OCI-LY1 (cell line): Measurements from ENCODE around the gene ASAP3.

Experiments
- EZH2 ChIP-seq: fragments of 200-600 bp; sonication (generic), shearing (Covaris generic); IDR thresholded peaks from 2 replicates; pipeline ENCODE4 v1.8.0; 2017; ENCODE audit warnings: borderline replicate concordance, mixed run types, mild to moderate bottlenecking, antibody characterized with exemption, low read length, moderate library complexity, mixed read lengths
- TF ChIP-seq, protein P1 (sequence below): fragments of 200-600 bp; sonication (generic), shearing (Covaris generic); IDR thresholded peaks from 2 replicates; pipeline ENCODE4 v1.5.1; 2017; ENCODE audit warnings: mild to moderate bottlenecking, antibody characterized with exemption, low read length, moderate library complexity, mixed read lengths

DNA sequence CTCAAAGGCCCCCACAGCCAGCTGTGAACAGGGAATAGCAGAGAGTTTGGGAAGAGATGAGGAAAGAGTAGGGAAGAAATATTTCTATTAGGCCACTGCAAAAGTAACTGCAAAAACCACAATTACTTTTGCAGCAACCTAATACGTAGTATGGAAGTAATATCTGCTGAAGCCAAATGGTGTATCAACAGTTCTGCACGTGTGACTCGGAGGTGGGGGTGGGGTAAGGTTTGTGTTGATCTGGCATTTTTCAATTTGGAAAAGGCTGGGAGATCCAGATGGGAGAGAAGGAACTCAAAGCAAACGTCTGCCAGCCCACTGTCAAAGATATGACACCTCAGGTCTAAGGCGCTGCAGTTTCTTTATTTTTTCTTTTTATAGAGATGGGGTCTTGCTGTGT lies 103.3 kb downstream of the ASAP3 start:
- TF ChIP-seq, protein P1, sequence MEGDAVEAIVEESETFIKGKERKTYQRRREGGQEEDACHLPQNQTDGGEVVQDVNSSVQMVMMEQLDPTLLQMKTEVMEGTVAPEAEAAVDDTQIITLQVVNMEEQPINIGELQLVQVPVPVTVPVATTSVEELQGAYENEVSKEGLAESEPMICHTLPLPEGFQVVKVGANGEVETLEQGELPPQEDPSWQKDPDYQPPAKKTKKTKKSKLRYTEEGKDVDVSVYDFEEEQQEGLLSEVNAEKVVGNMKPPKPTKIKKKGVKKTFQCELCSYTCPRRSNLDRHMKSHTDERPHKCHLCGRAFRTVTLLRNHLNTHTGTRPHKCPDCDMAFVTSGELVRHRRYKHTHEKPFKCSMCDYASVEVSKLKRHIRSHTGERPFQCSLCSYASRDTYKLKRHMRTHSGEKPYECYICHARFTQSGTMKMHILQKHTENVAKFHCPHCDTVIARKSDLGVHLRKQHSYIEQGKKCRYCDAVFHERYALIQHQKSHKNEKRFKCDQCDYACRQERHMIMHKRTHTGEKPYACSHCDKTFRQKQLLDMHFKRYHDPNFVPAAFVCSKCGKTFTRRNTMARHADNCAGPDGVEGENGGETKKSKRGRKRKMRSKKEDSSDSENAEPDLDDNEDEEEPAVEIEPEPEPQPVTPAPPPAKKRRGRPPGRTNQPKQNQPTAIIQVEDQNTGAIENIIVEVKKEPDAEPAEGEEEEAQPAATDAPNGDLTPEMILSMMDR = no peak
- no peak for TF ChIP-seq EZH2
